GDM1 (cell line): ENCODE data around the gene JAG2.
"Not testable (repeated sequence)": the region's sequence is repeated elsewhere in the genome, so short reads cannot be mapped to it uniquely, and the experiment has no call there.

Experiments
- DNase-seq: peaks from one replicate; lab custom pipeline; 2025; lab: John Stamatoyannopoulos, UW

Gene JAG2

GRCh38 chr14:105116451-105117256 is 51.9 kb downstream of the JAG2 start:
- no peak for DNase-seq

- DNase-seq: not testable (repeated sequence)
These were observed 59.3 kb downstream of the JAG2 start for GRCh38 chr14:105109243-105109642.

- DNase-seq: no peak
These were observed 60.1 kb downstream of the JAG2 start for GRCh38 chr14:105108516-105108864.

- DNase-seq: no peak
These were observed 60.6 kb downstream of the JAG2 start for GRCh38 chr14:105107781-105108515.

- no peak for DNase-seq
These were observed 61.2 kb downstream of the JAG2 start for GRCh38 chr14:105107351-105107750.

GRCh38 chr14:105105158-105105557 is 63.4 kb downstream of the JAG2 start:
- no peak for DNase-seq

- no peak for DNase-seq
These were observed 65.7 kb downstream of the JAG2 start for GRCh38 chr14:105102893-105103292.

- DNase-seq: no peak
These were observed 66.2 kb downstream of the JAG2 start for GRCh38 chr14:105102361-105102870.

- DNase-seq: no peak
These were observed 67.7 kb downstream of the JAG2 start for GRCh38 chr14:105100910-105101309.

- DNase-seq: no peak
These were observed 68.8 kb downstream of the JAG2 start for GRCh38 chr14:105099778-105100177.

GRCh38 chr14:105098316-105098715 is 70.3 kb downstream of the JAG2 start:
- no peak for DNase-seq

GRCh38 chr14:105097794-105098127 is 70.8 kb downstream of the JAG2 start:
- no peak for DNase-seq

- no peak for DNase-seq
These were observed 72.2 kb downstream of the JAG2 start for GRCh38 chr14:105096206-105096875.

- no peak for DNase-seq
These were observed 73.3 kb downstream of the JAG2 start for GRCh38 chr14:105095236-105095805.

GRCh38 chr14:105094193-105094907 is 74.2 kb downstream of the JAG2 start:
- DNase-seq: no peak

- peak; percentile 72 for DNase-seq
These were observed 75.0 kb downstream of the JAG2 start for GRCh38 chr14:105093431-105094192.

GRCh38 chr14:105093038-105093430 is 75.5 kb downstream of the JAG2 start:
- DNase-seq: peak; percentile 53

GRCh38 chr14:105092171-105093037 is 76.2 kb downstream of the JAG2 start:
- no peak for DNase-seq

- no peak for DNase-seq
These were observed 76.9 kb downstream of the JAG2 start for GRCh38 chr14:105091517-105092170.
